GM18909 (cell line): ENCODE results near the gene IL6ST.
"Not testable (repeated sequence)": the region's sequence is repeated elsewhere in the genome, so short reads cannot be mapped to it uniquely, and the experiment has no call there.

Experiments
- ATAC-seq: cut with Tn5 transposase; IDR thresholded peaks from one replicate; pipeline ENCODE4 v1.9.1; 2021; ENCODE audit warnings: mild to moderate bottlenecking; ENCODE audit not compliant: unreplicated experiment, poor library complexity

The IL6ST gene

GRCh38 chr5:55994495-55994997 is at the start of gene IL6ST:
Gene IL6ST (minus strand): TSS chr5:55994963. CDS start chr5:55976278, 18,685 bp downstream.
- peak; percentile 39 for ATAC-seq

DNA sequence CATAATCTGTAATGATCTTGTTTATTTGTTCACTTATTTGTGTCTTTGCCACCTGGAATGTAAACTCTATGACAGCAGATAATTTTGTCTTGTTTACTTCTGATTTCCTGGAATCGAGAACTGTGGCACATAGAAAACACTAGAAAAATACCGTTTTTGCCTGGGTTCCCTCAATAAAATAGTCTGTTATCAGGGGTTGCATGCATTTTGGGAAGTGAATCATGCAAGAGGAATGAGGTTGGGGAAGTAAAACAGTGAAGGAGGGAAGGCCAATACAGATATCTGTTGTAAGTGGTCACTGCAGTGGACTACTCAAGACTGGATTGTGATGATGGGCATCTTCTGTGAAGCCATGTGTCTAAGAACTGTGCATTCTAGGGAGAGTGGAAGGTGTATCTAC is 45.2 kb upstream of the IL6ST start:
- no peak for ATAC-seq

GRCh38 chr5:56038206-56038605 is 43.4 kb upstream of the IL6ST start:
- not testable (repeated sequence) for ATAC-seq

GRCh38 chr5:56037531-56038010 is 42.8 kb upstream of the IL6ST start:
- ATAC-seq: no peak

DNA sequence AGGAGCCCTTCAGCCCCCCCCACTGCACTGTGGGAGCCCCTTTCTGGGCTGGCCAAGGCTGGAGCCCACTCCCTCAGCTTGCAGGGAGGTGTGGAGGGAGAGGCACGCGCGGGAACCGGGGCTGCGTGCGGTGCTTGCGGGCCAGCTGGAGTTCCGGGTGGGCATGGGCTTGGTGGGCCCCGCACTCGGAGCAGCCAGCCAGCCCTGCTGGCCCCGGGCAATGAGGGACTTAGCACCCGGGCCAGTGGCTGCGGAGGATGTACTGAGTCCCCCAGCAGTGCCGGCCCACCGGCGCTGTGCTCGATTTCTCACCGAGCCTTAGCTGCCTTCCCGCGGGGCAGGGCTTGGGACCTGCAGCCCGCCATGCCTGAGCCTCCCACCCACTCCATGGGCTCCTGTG is 40.6 kb upstream of the IL6ST start:
- not testable (repeated sequence) for ATAC-seq

DNA sequence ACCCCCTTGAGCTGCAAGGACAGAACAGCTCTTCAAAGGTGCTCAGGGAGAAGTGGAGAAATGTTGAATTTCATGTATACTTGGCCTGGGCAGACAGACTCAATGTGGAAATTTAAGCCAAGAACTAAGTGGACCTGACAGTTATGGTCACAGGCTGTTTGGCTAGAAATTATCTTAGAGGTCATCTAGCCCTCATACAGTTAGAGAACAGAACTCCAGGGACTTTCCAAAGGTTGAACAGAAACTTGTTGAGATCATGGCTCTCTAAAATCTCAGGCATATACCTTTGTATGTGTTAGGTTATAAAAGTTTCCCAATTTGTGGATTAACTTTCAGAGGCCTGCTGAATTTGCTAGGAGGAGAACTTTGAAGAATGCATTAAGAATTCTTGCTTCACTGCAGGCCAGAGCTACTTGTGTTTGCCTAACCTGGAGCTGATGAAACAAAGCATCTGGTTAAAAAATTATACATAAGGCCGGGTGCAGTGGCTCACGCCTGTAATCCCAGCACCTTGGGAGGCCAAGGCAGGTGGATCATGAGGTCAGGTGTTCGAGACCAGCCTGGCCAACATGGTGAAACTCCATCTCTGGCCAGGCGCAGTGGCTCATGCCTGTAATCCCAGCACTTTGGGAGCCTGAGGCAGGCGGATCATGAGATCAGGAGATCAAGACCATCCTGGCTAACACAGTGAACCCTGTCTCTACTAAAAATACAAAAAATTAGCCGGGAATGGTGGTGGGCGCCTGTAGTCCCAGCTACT is 35.3 kb upstream of the IL6ST start:
- ATAC-seq: not testable (repeated sequence)

GRCh38 chr5:56029457-56029856 is 34.7 kb upstream of the IL6ST start:
- no peak for ATAC-seq

DNA sequence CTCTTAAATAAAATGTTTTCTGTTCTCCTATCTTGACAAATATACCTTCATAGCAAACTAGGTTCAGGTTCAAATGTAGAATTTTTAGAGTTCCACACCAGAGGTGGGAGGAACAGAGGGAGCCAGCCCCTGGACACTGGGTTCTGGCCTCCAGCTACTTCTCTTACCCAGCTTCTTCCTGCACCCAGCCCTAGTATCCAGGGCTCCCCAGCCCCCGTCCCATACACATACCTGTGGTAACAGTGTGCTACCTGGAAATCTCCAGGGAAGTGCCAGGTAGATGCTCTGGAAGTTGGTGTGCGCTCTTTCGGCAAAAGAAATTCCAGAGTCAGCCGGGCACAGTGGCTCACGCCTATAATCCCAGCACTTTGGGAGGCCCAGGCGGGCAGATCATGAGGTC is 33.9 kb upstream of the IL6ST start:
- ATAC-seq: no peak

DNA sequence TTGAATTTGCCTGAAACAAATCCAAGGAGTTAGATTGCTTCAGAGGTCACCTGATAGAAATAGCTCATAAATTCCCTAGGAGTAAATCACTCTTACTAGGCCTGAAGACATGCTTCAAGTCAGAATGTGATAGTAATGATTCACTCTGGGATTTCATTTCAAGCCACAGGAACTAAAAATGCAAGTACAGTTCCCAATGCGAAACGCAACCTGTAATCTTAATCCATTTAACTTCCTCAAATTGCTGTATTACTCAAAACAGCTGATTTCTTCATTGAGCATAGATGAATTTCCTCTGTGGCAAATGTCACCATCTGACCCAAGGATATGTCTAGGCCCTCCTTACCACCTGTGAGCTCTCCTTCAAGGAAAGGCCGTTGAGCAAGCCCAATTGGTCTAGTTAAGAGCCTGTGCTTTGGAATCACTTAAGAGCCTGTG is 32.1 kb upstream of the IL6ST start:
- peak; percentile 72 for ATAC-seq

GRCh38 chr5:56025151-56025885 is 30.6 kb upstream of the IL6ST start:
- no peak for ATAC-seq

DNA sequence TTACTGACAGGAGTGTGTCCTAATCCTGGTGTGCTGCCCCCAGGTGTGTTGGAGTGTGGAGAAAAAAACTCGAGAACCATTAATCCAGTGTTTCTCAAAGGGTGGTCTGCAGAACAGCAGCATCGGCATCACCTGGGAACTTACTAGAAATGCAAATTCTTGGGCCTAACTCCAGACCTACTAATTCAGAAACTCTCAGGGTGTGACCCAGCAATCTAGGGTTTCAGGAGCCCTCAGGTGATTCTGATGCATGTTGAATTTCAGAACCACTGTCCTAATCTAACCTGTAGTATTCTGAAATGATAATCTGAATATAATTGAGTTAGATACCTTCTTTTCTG is 30.0 kb upstream of the IL6ST start:
- ATAC-seq: no peak

GRCh38 chr5:56023296-56023695 is 28.5 kb upstream of the IL6ST start:
- no peak for ATAC-seq

DNA sequence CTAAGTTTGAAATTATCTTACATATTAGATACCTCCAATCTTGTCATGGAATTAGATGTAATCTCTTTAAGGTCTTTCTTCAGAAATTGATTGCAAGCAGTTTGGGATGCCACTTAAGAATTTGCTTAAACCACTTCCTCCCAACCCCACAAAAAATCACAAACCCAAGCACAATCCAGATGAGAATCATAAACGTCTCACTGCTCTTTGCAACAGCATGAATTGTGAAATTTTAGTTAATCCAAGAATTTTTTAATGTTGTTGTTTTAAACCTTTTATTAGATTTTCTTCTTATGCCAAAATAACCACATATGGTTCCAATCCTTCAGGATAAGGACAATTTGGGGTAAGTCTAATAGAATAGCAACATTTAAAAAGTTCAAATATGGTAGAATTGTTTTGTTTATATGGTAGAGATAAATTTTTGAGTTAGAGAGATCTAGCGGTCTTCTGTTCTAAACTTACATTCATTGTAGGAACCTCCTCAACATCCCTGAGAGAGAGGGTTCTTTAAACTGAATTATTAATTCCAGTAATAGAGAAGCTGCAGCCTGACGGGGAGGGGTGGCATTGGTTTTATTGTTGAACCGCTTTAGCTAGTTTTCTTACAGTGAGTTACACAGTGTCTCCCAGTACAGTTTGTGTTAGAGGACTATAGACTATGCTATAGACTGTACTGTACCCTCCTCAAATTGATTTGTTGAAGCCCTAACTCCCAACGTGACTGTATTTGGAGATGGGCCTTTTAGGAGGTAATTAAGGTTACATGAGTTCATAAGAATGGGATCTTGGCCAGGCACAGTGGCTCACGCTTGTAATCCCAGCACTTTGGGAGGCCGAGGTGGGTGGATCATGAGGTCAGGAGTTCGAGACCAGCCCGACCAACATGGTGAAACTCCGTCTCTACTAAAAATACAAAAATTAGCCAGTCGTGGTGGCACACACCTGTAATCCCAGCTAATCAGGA is 24.8 kb upstream of the IL6ST start:
- no peak for ATAC-seq

DNA sequence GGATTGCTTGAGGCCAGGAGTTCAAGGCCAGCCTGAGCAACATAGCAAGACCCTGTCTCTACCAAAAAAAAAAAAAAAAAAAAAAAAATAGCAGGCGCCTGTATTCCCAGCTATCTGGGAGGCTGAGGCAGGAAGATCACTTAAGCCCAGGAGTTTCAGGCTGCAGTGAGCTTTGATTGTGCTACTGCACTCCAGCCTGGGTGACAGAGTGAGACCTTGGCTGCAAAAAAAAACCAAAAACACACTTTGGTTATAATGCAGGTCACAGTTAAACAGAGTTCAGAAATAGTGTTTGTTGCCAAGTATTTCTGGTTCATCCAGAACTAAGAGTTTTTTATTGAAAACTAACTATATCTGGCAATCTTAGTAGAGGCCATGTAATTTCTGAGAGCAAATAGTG is 24.1 kb upstream of the IL6ST start:
- ATAC-seq: no peak

DNA sequence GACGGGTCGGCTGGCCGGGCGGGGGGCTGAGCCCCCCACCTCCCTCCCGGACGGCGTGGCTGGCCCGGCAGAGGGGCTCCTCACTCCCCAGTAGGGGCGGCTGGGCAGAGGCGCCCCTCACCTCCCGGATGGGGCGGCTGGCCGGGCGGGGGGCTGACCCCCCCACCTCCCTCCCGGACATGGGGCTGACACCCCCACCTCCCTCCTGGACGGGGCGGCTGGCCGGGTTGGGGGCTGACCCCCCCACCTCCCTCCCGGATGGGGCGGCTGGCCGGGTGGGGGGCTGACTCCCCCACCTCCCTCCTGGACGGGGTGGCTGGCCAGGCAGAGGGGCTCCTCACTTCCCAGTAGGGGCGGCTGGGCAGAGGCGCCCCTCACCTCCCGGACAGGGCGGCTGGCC is 19.9 kb upstream of the IL6ST start:
- not testable (repeated sequence) for ATAC-seq

DNA sequence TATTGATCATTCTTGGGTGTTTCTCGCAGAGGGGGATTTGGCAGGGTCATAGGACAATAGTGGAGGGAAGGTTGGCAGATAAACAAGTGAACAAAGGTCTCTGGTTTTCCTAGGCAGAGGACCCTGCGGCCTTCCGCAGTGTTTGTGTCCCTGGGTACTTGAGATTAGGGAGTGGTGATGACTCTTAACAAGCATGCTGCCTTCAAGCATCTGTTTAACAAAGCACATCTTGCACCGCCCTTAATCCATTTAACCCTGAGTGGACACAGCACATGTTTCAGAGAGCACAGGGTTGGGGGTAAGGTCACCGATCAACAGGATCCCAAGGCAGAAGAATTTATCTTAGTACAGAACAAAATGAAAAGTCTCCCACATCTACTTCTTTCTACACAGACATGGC is 19.2 kb upstream of the IL6ST start:
- ATAC-seq: not testable (repeated sequence)

DNA sequence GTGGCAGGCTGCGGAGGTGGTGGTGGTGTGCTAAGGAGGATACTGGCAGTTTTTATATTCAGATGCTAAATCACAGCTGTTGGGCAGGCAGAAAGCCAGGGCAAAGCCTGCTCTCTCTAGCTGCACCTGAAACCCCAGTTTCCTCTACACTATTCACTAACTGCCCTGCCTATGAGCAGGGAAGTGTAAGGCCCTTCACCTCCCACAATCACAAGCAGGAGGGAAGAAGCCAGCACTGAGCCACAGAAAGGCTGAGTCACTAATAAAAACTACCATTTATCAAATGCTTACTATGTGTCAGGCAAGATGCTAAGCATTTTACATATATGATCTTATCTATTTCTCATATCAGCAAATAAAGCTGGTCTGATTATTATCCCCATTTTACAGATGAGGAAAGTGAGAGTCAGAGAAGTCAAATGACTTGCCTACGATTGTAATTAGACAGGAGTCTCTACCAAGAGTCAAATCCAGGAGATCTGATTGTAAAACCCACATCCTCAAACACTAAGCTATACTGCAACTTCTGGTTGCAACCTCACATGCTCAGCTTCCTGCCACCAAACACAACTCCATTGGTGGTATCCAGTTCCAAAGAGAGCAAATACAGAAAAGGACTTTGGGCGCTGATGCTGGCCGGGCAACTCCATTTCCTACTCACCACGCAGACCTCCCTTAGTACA is 17.7 kb upstream of the IL6ST start:
- ATAC-seq: peak; percentile 85

- peak; percentile 25 for ATAC-seq
Observed at GRCh38 chr5:56011835-56012234, 17.1 kb upstream of the IL6ST start.

DNA sequence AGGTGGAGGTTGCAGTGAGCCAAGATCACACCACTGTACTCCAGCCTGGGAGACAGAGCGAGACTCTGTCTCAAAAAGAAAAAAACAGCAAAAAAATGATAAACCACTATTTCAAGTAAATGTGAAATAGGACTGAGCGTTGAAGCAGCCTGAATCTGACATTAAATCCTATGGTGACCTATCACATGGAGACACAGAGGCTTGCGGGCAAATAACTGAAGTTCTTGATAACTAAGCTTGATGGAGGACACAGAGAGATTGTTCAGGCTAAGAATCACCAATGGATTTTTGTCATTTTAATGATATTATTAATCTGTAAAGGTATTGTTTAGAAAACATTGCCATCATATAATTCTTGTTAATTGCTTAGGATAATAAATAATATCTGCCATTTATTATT is 15.7 kb upstream of the IL6ST start:
- no peak for ATAC-seq

DNA sequence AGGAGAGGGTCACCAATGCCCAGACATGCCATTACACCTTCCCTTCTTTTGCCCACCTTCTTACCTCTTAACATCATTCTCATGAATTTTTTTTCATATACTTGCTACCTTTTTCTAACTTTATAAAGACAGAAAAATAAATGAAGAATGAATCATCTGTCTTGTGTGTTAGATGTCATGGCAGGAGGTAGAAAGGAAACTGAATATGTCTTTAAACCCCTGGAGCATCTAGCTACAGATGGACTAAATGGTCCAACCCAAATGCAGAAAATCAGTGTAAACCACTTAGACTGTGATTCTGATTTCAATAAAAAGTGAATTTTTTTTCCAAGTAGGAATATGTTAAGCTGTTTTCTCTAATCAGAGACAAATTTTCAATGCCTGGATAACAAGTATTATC is 11.8 kb upstream of the IL6ST start:
- ATAC-seq: no peak
